Loucy (cell line): Measurements from ENCODE around the gene AVL9.

Experiments
- EZH2phosphoT487 ChIP-seq: fragments of 200-600 bp; IDR thresholded peaks from 2 replicates; pipeline ENCODE4 v1.6.1; 2018; ENCODE audit warnings: antibody characterized with exemption, mild to moderate bottlenecking, moderate library complexity, borderline replicate concordance
- TF ChIP-seq, protein P1 (sequence below): fragments of 200-600 bp; sonication (generic); conservative IDR thresholded peaks from 2 replicates; pipeline ENCODE4 v1.5.1; 2014; ENCODE audit warnings: mild to moderate bottlenecking, antibody characterized with exemption, low read length

DNA sequence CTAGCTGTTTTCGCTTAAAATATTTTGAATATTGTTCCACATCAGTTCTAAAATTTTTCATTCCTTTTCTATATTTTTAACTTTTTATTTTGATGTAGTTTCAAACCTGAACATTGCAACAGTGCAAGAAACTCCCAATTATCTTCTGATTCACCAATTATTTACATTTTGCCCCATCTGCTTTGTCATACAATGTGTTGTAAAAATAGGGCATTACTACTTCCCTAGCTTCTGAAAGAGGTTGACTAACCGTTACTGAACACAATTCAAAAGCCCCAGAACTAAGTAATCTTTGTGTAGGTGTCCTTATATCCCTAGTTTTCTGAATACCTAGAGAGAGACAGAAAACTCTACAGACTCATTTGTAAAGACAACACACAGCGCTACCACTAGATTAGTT is 86.7 kb downstream of the AVL9 start:
- TF ChIP-seq, protein P1, sequence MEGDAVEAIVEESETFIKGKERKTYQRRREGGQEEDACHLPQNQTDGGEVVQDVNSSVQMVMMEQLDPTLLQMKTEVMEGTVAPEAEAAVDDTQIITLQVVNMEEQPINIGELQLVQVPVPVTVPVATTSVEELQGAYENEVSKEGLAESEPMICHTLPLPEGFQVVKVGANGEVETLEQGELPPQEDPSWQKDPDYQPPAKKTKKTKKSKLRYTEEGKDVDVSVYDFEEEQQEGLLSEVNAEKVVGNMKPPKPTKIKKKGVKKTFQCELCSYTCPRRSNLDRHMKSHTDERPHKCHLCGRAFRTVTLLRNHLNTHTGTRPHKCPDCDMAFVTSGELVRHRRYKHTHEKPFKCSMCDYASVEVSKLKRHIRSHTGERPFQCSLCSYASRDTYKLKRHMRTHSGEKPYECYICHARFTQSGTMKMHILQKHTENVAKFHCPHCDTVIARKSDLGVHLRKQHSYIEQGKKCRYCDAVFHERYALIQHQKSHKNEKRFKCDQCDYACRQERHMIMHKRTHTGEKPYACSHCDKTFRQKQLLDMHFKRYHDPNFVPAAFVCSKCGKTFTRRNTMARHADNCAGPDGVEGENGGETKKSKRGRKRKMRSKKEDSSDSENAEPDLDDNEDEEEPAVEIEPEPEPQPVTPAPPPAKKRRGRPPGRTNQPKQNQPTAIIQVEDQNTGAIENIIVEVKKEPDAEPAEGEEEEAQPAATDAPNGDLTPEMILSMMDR = no peak
- TF ChIP-seq EZH2phosphoT487 = no peak
